Activated naive CD4-positive, alpha-beta T cell treated with anti-CD3 and anti-CD28 coated beads, Interleukin-2, amount 10 ng/mL, durations not matched to agents 7 days and 5 days (primary cell): ENCODE results near the gene USP37.
"Not testable (repeated sequence)": the region's sequence is repeated elsewhere in the genome, so short reads cannot be mapped to it uniquely, and the experiment has no call there.

Experiments used
- CTCF ChIA-PET: fragments of 350-600 bp; sonication (Branson Sonifier 250); formaldehyde crosslinking; loops from one replicate; lab custom pipeline; 2021; ENCODE audit warnings: antibody characterized with exemption; lab: Charles Lee
- DNase-seq: peaks from one replicate; pipeline ENCODE4 v3.0.0-alpha.2; 2020
- H3K27ac Mint-ChIP-seq: one replicate; pipeline ENCODE4 v1.8.0; 2021; ENCODE audit warnings: mild to moderate bottlenecking, moderate library complexity, mixed read lengths
- H3K27me3 Mint-ChIP-seq: one replicate; pipeline ENCODE4 v1.8.0; 2021; ENCODE audit warnings: mild to moderate bottlenecking, mixed read lengths
- H3K36me3 Mint-ChIP-seq: one replicate; pipeline ENCODE4 v1.8.0; 2021; ENCODE audit warnings: mixed read lengths
- H3K4me1 Mint-ChIP-seq: one replicate; pipeline ENCODE4 v1.8.0; 2021; ENCODE audit warnings: mixed read lengths
- H3K4me3 Mint-ChIP-seq: one replicate; pipeline ENCODE4 v1.8.0; 2021; ENCODE audit warnings: mild to moderate bottlenecking, moderate library complexity, mixed read lengths
- H3K9me3 Mint-ChIP-seq: one replicate; pipeline ENCODE4 v1.8.0; 2021; ENCODE audit warnings: mixed read lengths

Gene USP37

DNA sequence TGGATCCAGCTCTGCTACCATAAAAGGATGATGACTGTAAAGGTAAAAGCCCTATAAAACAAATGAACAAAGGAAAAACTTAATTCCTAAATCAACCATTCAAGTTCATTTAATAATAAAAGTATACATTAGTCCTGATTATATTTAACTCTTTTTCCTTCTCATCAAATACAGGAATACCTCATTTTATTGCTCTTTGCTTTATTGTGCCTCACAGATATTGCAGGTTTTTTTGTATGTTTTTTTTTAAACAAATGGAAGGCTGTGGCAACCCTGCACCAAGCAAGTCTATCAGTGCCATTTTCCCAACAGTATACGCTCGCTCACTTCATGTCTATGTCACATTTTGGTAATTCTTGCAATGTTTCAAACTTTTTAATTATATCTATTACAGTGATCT is 38.2 kb downstream of the USP37 start:
- no peak for DNase-seq
- Mint-ChIP-seq H3K27ac (no peak overlapping the region), H3K27me3 (no peaks in the 10 kb centered on the region), H3K9me3 (peaks cover 5% of the 10 kb centered on the region), H3K36me3 (peaks cover 62% of the 10 kb centered on the region), H3K4me3 (no peak overlapping the region), H3K4me1 (no peaks in the 10 kb centered on the region)
- CTCF ChIA-PET, result interaction anchor here (0.8 kb wide), 1 partner anchor 13 kb away, joined by 3 read pairs; no protein-coding TSS in a partner anchor

DNA sequence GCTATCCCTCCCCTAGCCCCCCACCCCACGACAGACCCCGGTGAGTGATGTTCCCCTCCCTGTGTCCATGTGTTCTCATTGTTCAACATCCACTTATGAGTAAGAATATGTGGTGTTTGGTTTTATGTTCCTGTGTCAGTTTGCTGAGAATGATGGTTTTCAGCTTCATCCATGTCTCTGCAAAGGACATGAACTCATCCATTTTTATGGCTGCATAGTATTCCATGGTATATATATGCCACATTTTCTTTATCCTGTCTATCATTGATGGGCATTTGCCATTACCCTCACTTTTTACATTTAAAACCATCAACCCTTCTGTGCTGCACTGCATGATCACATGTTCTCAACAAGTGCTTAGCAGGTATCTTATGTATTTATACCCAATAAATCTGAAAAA is 39.7 kb downstream of the USP37 start:
- not testable (repeated sequence) for DNase-seq, H3K4me1 Mint-ChIP-seq, H3K27me3 Mint-ChIP-seq, H3K9me3 Mint-ChIP-seq, H3K27ac Mint-ChIP-seq, H3K4me3 Mint-ChIP-seq
- CTCF ChIA-PET, result interaction anchor here (0.6 to 1.2 kb wide), 3 partner anchors 13 to 63 kb away, joined by 3 read pairs; no protein-coding TSS in a partner anchor
- H3K36me3 Mint-ChIP-seq, result peaks cover 72% of the 10 kb centered on the region

DNA sequence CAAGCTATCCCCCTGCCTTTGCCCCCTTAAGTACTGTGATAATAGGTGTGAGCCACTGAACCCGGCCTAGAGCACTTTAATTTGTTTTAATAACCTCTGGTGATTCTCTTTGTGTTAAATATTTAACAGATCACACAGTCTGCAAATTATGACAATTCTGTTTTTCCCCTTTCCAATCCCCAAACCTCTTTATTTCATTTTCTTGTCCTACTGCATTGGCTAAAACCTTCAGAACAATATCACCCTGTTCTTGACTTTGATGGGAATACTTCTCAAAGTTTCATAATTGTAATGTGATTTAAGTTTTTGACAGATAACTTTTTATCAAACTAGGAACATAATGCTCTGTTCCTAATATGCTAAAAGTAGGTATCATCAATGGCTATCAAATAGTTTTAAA is 44.5 kb downstream of the USP37 start:
- H3K27me3 Mint-ChIP-seq, result no peaks in the 10 kb centered on the region
- peaks cover 1% of the 10 kb centered on the region for H3K4me1 Mint-ChIP-seq
- CTCF ChIA-PET, result no interaction called here
- H3K9me3 Mint-ChIP-seq, result peaks cover 8% of the 10 kb centered on the region
- no peak for DNase-seq
- H3K27ac Mint-ChIP-seq, result no peak overlapping the region
- H3K36me3 Mint-ChIP-seq, result peaks cover 54% of the 10 kb centered on the region
- H3K4me3 Mint-ChIP-seq, result no peak overlapping the region

DNA sequence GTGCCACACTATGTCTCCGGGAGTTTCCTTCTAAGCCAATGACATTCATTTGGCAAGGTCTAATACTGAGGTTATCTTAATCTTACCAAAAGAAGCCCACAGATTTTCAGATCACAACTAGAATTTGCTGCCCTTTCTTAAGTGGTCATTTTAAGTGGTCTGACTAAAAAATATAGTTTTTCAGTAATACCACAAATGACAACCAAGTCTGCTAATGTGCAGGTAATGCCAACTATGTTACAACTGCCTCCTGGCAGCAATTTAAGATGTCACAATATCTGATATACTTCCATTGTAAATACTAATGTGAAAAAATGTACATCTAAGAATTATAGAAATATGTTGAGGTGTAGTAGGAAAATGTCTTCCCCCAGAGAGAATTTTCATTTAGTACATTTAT is 49.3 kb downstream of the USP37 start:
- peaks cover 27% of the 10 kb centered on the region for H3K36me3 Mint-ChIP-seq
- no peak overlapping the region for H3K27ac Mint-ChIP-seq
- peaks cover 3% of the 10 kb centered on the region for H3K9me3 Mint-ChIP-seq
- H3K4me1 Mint-ChIP-seq, result peaks cover 15% of the 10 kb centered on the region
- DNase-seq, result no peak
- no peak overlapping the region for H3K4me3 Mint-ChIP-seq
- no peaks in the 10 kb centered on the region for H3K27me3 Mint-ChIP-seq
- CTCF ChIA-PET, result no interaction called here

DNA sequence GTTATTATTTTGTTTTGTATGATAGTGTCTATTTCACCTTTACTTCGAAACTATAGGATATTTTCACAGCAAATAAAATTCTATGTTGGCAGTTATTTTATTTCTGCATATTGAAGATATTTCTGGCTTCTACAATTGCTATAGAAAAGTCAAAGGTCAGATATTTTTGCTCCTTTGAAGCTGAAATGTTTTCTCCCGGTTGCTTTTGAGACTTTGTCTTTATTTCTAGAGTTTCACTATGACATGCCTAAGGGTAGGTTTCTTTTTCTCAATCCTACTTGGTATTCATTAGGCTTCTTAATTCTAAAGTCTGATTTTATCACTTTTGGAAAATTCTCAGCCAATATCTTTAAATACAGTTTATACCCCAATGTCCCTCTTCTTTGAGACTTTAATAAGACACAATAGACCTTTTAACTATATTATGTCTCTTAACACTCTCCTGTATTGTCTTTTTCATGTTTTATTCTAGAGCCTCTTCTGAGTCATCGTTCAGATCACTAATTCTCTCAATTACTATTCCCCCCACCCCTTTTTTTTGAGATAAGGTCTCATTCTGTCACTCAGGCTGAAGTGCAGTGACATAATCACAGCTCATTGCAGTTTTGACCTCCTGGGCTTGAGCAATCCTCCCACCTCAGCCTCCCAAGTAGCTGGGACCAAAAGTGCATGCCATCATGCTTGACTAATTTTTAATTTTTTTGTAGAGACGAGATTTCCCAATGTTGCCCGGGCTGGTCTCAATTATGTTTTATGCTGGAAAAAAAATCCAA is 50.5 kb downstream of the USP37 start:
- H3K4me1 Mint-ChIP-seq, result peaks cover 15% of the 10 kb centered on the region
- H3K9me3 Mint-ChIP-seq, result no peaks in the 10 kb centered on the region
- no peak for DNase-seq
- H3K4me3 Mint-ChIP-seq, result no peak overlapping the region
- H3K27ac Mint-ChIP-seq, result no peak overlapping the region
- H3K36me3 Mint-ChIP-seq, result peaks cover 20% of the 10 kb centered on the region
- H3K27me3 Mint-ChIP-seq, result no peaks in the 10 kb centered on the region
- CTCF ChIA-PET, result interaction anchor here (0.9 to 1.6 kb wide), 7 partner anchors 13 to 124 kb away, joined by 3 to 5 read pairs (median 3); no protein-coding TSS in a partner anchor

DNA sequence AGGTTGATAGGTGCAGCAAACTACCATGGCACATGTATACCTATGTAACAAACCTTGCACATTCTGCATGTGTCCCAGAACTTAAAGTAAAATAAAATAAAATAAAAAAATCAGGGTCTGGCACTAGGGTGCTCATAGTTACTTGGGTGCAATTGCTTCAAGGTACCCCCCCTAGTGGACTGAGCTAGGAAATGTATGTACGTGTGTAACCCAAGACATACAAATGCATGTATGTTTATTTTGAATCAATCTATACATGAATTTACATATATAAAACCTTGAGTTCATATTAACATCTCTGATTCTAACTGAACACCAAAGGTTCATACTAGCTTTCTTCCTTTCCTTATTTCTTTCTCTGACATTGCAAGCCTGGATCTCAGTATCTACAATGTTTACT is 51.5 kb downstream of the USP37 start:
- DNase-seq, result peak; percentile 38
- H3K27me3 Mint-ChIP-seq, result no peaks in the 10 kb centered on the region
- H3K4me3 Mint-ChIP-seq, result no peak overlapping the region
- H3K36me3 Mint-ChIP-seq, result peaks cover 25% of the 10 kb centered on the region
- peaks cover 15% of the 10 kb centered on the region for H3K4me1 Mint-ChIP-seq
- H3K27ac Mint-ChIP-seq, result no peak overlapping the region
- H3K9me3 Mint-ChIP-seq, result no peaks in the 10 kb centered on the region
- CTCF ChIA-PET, result interaction anchor here (0.7 to 1.6 kb wide), 8 partner anchors 13 to 125 kb away, joined by 3 to 5 read pairs (median 3); partner anchors contain the start of gene USP37

DNA sequence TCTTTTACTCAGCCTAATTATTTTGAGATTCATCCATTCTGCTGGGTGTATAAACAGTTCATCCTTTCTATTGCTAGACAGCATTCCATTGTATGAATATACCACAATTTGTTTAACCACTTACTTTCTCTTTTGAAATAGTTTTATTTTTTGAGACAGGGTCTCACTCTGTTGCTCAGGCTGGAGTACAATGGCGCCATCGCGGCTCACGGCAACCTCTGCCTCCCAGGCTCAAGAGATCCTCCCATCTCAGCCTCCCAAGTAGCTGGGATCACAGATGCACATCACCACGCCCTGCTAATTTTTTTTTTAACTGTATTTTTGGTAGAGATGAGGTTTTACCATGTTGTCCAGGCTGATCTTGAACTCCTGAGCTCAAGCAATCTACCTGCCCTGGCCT is 54.5 kb downstream of the USP37 start:
- Mint-ChIP-seq H3K27ac (no peak overlapping the region), H3K9me3 (no peaks in the 10 kb centered on the region), H3K4me3 (no peak overlapping the region), H3K36me3 (peaks cover 26% of the 10 kb centered on the region), H3K27me3 (no peaks in the 10 kb centered on the region), H3K4me1 (peaks cover 16% of the 10 kb centered on the region)
- no peak for DNase-seq
- CTCF ChIA-PET, result interaction anchor here (0.7 kb wide), 1 partner anchor 8 kb away, joined by 3 read pairs; no protein-coding TSS in a partner anchor

DNA sequence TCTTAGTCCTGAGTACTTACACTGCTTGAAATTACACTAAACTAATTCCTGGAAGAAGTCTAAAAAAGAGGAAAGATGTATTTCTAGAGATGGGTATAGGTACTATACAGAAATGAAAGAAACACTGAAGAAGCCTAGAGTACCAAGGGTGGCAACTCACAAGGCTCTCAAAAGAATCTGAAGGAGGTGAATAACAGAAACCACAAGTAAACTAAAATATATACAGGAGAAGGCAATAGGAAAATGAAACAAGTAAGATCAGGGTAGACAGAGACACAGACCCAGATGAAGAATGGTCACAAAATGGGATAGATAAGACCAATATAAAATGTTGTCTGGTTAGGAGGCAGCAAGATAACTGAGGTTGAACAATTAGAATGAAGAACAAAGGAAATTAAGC is 59.9 kb downstream of the USP37 start:
- CTCF ChIA-PET, result no interaction called here
- DNase-seq, result no peak
- H3K27me3 Mint-ChIP-seq, result no peaks in the 10 kb centered on the region
- H3K4me1 Mint-ChIP-seq, result peaks cover 11% of the 10 kb centered on the region
- H3K4me3 Mint-ChIP-seq, result no peak overlapping the region
- H3K9me3 Mint-ChIP-seq, result no peaks in the 10 kb centered on the region
- H3K27ac Mint-ChIP-seq, result peak overlapping the region; percentile 58
- H3K36me3 Mint-ChIP-seq, result peaks cover 41% of the 10 kb centered on the region

DNA sequence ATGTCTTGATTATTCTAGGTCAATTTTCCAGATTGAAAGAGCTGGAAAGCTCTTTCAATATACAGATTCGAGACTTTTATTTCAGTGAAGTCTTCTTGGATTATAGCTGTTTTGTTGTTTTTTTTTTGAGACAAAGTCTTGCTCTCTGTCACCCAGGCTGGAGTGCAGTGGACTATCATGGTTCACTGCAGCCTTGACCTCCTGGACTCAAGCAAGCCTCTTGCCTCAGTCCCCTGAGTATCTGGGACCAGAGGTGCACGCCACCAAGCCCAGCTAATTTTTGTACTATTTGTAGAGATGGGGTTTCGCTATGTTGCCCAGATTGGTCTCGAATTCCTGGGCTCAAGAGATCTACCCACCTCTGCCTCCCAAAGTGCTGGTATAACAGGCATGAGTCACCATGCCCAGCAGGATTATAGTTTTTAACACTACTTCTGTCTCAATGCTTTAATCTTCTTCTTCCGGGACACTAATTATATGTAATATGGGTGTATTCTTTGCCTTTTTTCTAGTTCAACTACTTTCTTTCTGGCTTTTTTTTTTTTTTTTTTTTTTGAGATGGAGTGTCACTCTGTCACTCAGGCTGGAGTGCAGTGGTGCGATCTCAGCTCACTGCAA is 62.3 kb downstream of the USP37 start:
- H3K4me3 Mint-ChIP-seq, result no peak overlapping the region
- no peak overlapping the region for H3K27ac Mint-ChIP-seq
- peaks cover 11% of the 10 kb centered on the region for H3K4me1 Mint-ChIP-seq
- DNase-seq, result no peak
- H3K9me3 Mint-ChIP-seq, result no peaks in the 10 kb centered on the region
- H3K36me3 Mint-ChIP-seq, result peaks cover 48% of the 10 kb centered on the region
- CTCF ChIA-PET, result interaction anchor here (0.8 kb wide), 1 partner anchor 8 kb away, joined by 3 read pairs; no protein-coding TSS in a partner anchor
- H3K27me3 Mint-ChIP-seq, result no peaks in the 10 kb centered on the region

DNA sequence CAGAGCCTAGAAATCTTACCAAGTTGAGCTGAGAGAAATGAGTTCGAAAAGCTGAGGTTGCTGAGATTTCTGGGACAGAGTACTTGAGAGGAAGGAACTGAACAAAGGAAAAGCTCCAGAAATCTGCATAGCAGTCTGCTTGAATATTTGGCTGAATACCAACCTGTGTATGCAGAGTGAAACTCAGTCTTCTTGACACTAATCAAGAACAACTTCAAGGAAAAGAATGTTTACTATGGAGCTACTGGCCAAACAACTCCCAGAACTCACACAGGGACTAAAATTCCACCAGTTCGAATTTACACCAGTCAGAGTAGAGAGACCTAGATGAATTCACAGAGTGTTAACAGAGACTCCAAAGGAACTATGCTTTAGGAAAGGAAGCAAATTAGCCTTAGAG is 66.5 kb downstream of the USP37 start:
- peaks cover 43% of the 10 kb centered on the region for H3K36me3 Mint-ChIP-seq
- H3K27ac Mint-ChIP-seq, result no peak overlapping the region
- CTCF ChIA-PET, result no interaction called here

DNA sequence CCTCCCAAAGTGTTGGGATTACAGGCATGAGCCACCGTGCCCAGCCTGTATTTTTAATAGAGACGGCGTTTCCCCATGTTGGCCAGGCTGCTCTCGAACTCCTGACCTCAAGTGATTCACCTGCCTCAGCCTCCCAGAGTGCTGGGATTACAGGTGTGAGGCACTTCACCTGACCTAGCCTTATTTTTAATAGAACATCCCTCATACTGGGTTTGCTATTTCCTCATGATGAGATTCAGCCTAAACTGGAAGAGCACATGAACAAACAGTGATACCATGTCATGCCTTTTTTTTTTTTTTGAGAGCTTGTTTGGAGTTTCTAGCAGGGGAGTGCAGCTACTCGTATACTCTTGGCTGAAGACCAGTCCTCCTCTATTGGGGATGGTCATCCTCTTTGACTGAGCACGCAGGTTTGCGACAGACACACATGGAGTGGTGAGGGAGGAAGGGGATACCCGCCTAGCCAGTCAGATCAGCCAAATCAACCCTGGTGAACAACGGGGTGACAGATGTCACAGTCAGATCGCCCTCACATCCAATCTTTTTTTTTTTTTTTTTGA is 67.6 kb downstream of the USP37 start:
- no peak for DNase-seq
- no peaks in the 10 kb centered on the region for H3K27me3 Mint-ChIP-seq
- H3K4me3 Mint-ChIP-seq, result no peak overlapping the region
- H3K9me3 Mint-ChIP-seq, result no peaks in the 10 kb centered on the region
- CTCF ChIA-PET, result no interaction called here
- no peak overlapping the region for H3K27ac Mint-ChIP-seq
- no peaks in the 10 kb centered on the region for H3K4me1 Mint-ChIP-seq
- peaks cover 40% of the 10 kb centered on the region for H3K36me3 Mint-ChIP-seq

More for the DNA sequence above, 66.5 kb downstream of the USP37 start:
- no peak for DNase-seq
- H3K9me3 Mint-ChIP-seq, result no peaks in the 10 kb centered on the region
- H3K4me1 Mint-ChIP-seq, result no peaks in the 10 kb centered on the region
- H3K27me3 Mint-ChIP-seq, result no peaks in the 10 kb centered on the region
- no peak overlapping the region for H3K4me3 Mint-ChIP-seq

DNA sequence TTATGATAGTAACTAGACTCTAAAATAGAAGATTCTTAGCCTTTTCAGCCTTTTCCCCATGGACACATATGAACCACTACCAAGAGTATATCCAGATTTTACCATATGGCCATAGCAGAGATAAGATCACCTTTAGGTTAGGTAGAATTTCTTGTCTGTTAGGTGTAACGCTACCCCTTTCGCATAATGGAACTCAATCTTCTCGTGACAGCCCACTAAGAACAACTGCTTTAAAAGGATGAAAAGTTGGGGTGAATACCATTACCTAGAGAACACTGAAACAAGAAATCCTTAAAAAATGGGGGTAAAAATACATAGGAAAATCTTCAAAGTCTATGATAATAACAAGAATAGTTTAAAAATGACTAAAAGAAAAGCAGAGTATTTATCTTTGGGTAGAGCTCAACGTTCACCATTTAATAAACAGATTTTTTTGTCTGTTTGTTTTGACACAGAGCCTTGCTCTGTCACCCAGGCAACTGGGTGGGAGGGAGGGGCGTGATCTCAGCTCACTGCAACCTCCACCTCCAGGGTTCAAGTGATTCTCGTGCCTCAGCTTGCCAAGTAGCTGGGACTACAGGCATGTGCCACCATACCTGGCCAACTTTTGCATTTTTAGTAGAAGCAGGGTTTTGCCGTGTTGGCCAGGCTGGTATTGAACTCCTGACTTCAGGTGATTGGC is 82.0 kb downstream of the USP37 start:
- CTCF ChIA-PET, result no interaction called here
- DNase-seq, result no peak
- H3K27ac Mint-ChIP-seq, result no peak overlapping the region
- no peak overlapping the region for H3K4me3 Mint-ChIP-seq
- no peaks in the 10 kb centered on the region for H3K9me3 Mint-ChIP-seq
- H3K4me1 Mint-ChIP-seq, result peaks cover 15% of the 10 kb centered on the region
- peaks cover 48% of the 10 kb centered on the region for H3K36me3 Mint-ChIP-seq
- no peaks in the 10 kb centered on the region for H3K27me3 Mint-ChIP-seq

DNA sequence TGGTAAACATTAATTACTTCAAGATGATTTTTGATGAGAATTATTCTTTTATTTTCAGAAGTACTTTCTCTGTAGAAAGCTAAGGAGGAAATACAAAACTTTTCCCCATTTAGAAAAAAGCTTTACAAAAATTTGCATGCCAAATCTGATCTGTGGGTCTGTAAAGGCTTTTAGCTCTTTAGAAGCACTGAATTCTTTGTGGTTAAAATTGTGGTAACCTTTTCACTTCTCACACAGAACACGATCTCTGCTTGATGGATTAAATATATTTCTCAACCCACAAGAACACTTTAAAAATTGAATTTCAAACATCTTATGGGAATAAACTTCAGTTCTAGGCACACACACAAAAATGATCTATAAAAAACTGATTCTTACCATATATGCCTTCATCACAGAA is 85.5 kb downstream of the USP37 start:
- H3K36me3 Mint-ChIP-seq, result peaks cover 46% of the 10 kb centered on the region
- CTCF ChIA-PET, result no interaction called here
- no peaks in the 10 kb centered on the region for H3K27me3 Mint-ChIP-seq
- H3K4me3 Mint-ChIP-seq, result no peak overlapping the region
- H3K4me1 Mint-ChIP-seq, result peaks cover 15% of the 10 kb centered on the region
- DNase-seq, result no peak
- no peak overlapping the region for H3K27ac Mint-ChIP-seq
- no peaks in the 10 kb centered on the region for H3K9me3 Mint-ChIP-seq

DNA sequence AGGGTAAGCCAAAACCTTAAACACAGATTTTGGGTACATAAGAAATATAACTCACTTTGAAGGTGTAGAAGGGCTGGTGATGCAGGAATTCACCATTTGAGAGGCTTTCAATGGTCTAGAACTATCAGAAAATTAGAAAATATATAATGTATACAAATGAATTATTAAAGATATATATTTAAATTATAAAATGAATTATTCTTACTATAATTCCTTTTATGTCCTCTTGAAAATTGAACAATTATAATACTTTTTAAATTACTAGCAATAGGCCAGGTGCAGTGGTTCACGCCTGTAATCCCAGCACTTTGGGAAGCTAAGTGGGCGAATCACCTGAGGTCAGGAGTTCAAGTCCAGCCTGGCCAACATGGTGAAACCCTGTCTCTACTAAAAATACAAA is 88.6 kb downstream of the USP37 start:
- no peaks in the 10 kb centered on the region for H3K9me3 Mint-ChIP-seq
- no peak overlapping the region for H3K27ac Mint-ChIP-seq
- H3K27me3 Mint-ChIP-seq, result no peaks in the 10 kb centered on the region
- H3K4me3 Mint-ChIP-seq, result no peak overlapping the region
- no peak for DNase-seq
- CTCF ChIA-PET, result no interaction called here
- peaks cover 36% of the 10 kb centered on the region for H3K36me3 Mint-ChIP-seq
- peaks cover 15% of the 10 kb centered on the region for H3K4me1 Mint-ChIP-seq
